GM12873 (cell line): ENCODE measurements around the gene SPPL3.

Experiments
- CTCF ChIP-seq: IDR thresholded peaks from 2 replicates; pipeline ENCODE4 v1.5.1; 2012; ENCODE audit warnings: low read depth, mild to moderate bottlenecking, moderate library complexity, low read length, control low read depth; ENCODE audit not compliant: insufficient read depth; ENCODE audit errors: missing control alignments

The SPPL3 gene

GRCh38 chr12:120882055-120882555 is 22.1 kb downstream of the SPPL3 start:
- no peak for TF ChIP-seq CTCF

- TF ChIP-seq CTCF = no peak
Measured at GRCh38 chr12:120879718-120880300, 24.3 kb downstream of the SPPL3 start.

GRCh38 chr12:120879102-120879501 is 25.1 kb downstream of the SPPL3 start:
- TF ChIP-seq CTCF = no peak

GRCh38 chr12:120874547-120875245 is 29.5 kb downstream of the SPPL3 start:
- TF ChIP-seq CTCF = no peak

GRCh38 chr12:120873226-120873625 is 30.9 kb downstream of the SPPL3 start:
- TF ChIP-seq CTCF = no peak

- TF ChIP-seq CTCF = no peak
Measured at GRCh38 chr12:120872487-120872886, 31.7 kb downstream of the SPPL3 start.

GRCh38 chr12:120870415-120870814 is 33.7 kb downstream of the SPPL3 start:
- TF ChIP-seq CTCF = no peak
